K562 (cell line): Measurements from ENCODE around the gene LHX5. TPM values are rescaled to one million over a fixed set of nuclear protein-coding genes. Genes with fewer than 3 reads are reported as not detected.

Experiments used
- BRD9 ChIP-seq: fragments of 450-650 bp; IDR thresholded peaks from 2 replicates; pipeline ENCODE4 v1.6.1; 2018; ENCODE audit warnings: low read depth; ENCODE audit not compliant: partially characterized antibody
- CC2D1A ChIP-seq: fragments of 450-650 bp; IDR thresholded peaks from 2 replicates; pipeline ENCODE4 v1.6.1; 2017; ENCODE audit warnings: mild to moderate bottlenecking
- CEBPB ChIP-seq: fragments of 450-650 bp; IDR thresholded peaks from 2 replicates; pipeline ENCODE4 v1.6.1; 2016; ENCODE audit warnings: missing genetic modification characterization, missing compliant biosample characterization
- CTCF ChIP-seq, 3 experiments: IDR thresholded peaks in 2 of 3; conservative IDR thresholded peaks in 1 of 3; 2 replicates each; pipeline ENCODE4 v1.5.1; 2011 to 2012; ENCODE audit warnings: low read length in 3 of 3, mild to moderate bottlenecking in 3 of 3, control low read depth in 2 of 3, improper control_type of control experiment in 1 of 3, inconsistent platforms in 1 of 3, low read depth in 1 of 3, mixed read lengths in 1 of 3, moderate library complexity in 1 of 3; ENCODE audit not compliant: insufficient read depth in 2 of 3
- MITF ChIP-seq: IDR thresholded peaks from 2 replicates; pipeline ENCODE4 v1.6.1; 2014; ENCODE audit warnings: antibody characterized with exemption
- NCOA4 ChIP-seq: fragments of 450-650 bp; IDR thresholded peaks from 2 replicates; pipeline ENCODE4 v1.6.1; 2018; ENCODE audit warnings: mild to moderate bottlenecking; ENCODE audit not compliant: partially characterized antibody
- NFRKB ChIP-seq: fragments of 450-650 bp; IDR thresholded peaks from 2 replicates; pipeline ENCODE4 v1.6.1; 2016; ENCODE audit warnings: low read depth
- RBBP5 ChIP-seq: fragments of 200-600 bp; sonication (generic); IDR thresholded peaks from 2 replicates; pipeline ENCODE4 v1.6.1; 2012; ENCODE audit warnings: borderline replicate concordance, mild to moderate bottlenecking, low read length, control low read depth, inconsistent platforms; ENCODE audit not compliant: insufficient read depth, poor library complexity, severe bottlenecking
- XRCC3 ChIP-seq: fragments of 450-650 bp; IDR thresholded peaks from 2 replicates; pipeline ENCODE4 v1.6.1; 2017; ENCODE audit warnings: mild to moderate bottlenecking, moderate library complexity
- ZC3H11A ChIP-seq: IDR thresholded peaks from 2 replicates; pipeline ENCODE4 v1.6.1; 2012; ENCODE audit warnings: low read depth, low read length, improper control_type of control experiment
- polyA plus RNA-seq, 8 experiments: library from polyadenylated mRNA; depleted of rRNA in 4 of 8; stranded (reverse) in 5 of 8; unstranded in 3 of 8; fragments of >200 nt; fragmentation: Nextera tagmentation in 2 of 8; fragmentation: Illumina TruSeq in 1 of 8; extraction: Ambion mirVana in 2 of 8; extraction: Trizol in 1 of 8; gene quantifications; 2 replicates each; pipeline versions ENCODE4 v1.2.1 to v1.2.3, GENCODE V29; 2011 to 2014; ENCODE audit warnings: inconsistent platforms in 1 of 8, missing spikeins in 1 of 8
- total RNA-seq, 7 experiments: library from RNA; depleted of rRNA in 6 of 7; stranded (reverse); fragments of >200 nt in 6 of 7; fragmentation: Illumina TruSeq in 2 of 7; extraction: Trizol in 2 of 7; gene quantifications; 2 replicates each; pipeline versions ENCODE4 v1.2.1 to v1.2.3, GENCODE V29; 2011 to 2021; ENCODE audit warnings: low replicate concordance in 1 of 7

Gene LHX5
- total and polyA plus RNA-seq, 9 of the 15 experiments (the other 6 are each of a cell fraction or from before 2014, with no cell fraction given) = 0.04 to 0.17 (median 0.05) TPM; not detected in 6

DNA sequence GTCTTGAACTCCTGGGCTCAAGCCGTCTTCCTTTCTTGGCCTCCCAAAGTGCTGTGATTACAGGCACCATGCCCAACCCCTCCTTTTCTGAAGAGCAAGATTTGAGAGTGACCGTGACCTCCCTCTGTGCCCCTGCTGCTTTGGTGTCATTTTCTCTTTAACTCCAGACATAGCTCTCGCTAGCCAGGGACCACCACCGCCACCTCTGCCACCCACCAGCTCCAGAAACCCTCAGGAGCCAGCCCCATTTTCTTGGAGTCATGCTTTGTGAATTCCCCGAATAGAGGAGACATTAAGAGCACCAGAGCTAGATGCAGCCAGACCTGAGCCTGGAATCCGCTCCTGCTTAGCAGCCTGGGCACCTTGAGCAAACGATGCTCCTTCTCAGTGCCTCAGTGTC, 31.3 kb downstream of the LHX5 start (continued):
- TF ChIP-seq CTCF (IDR thresholded peaks at IDR 0.05 in 2 of 3, conservative IDR thresholded peaks at IDR 0.05 in 1 of 3; ENCODE audit: insufficient read depth in 2 of 3, low read depth in 1 of 3, low read length in 3 of 3) (no peak), NCOA4 (no peak), MITF (no peak), XRCC3 (no peak), CC2D1A (no peak), RBBP5 (no peak), ZC3H11A (no peak), NFRKB (no peak), CEBPB (tag) (no peak), BRD9 (no peak)
